Measurements from ENCODE around the gene SLC10A7. TPM values are rescaled to one million over a fixed set of nuclear protein-coding genes. Genes with fewer than 3 reads are reported as not detected.
A peak's percentile ranks its signal among the peaks of the same experiment; 100 is the strongest.

SLC10A7 gene
- total and polyA plus RNA-seq, 9 of the 15 experiments (the other 6 are each of a cell fraction or from before 2014, with no cell fraction given), result 6.4 to 22.8 (median 16.1) TPM

GRCh38 chr4:146522098-146522868, 543 bp upstream of the SLC10A7 start (continued):
- peak; percentile 48; the same call in 1 of the 2 replicates for TF ChIP-seq ZBTB1 (CRISPR knock-in tag; IDR thresholded peaks at IDR 0.05; ENCODE audit: borderline replicate concordance, low read depth)
- 0 out of 4 replicates have a peak, but pooled peaks of 1 of the 2 experiments have one; percentile 30 for TF ChIP-seq NONO (IDR thresholded peaks at IDR 0.05; ENCODE audit: low read depth in 2 of 2, low read length in 1 of 2)
- TF ChIP-seq ARID4B (CRISPR knock-in tag; IDR thresholded peaks at IDR 0.05), result peak; percentile 68; the same call in 1 of the 2 replicates
- TF ChIP-seq CREB1 (IDR thresholded peaks at IDR 0.05), result peak; percentile 92
- peak; percentile 90 for TF ChIP-seq CREB1 (CRISPR knock-in tag; IDR thresholded peaks at IDR 0.05)
- TF ChIP-seq NR1H2 (CRISPR knock-in tag; IDR thresholded peaks at IDR 0.05), result peak; percentile 81; the same call in 1 of the 2 replicates
- no peak for TF ChIP-seq HMGN3 (IDR thresholded peaks at IDR 0.05; ENCODE audit: borderline replicate concordance, extremely low read depth, insufficient read length, low read depth, low read length)
- peak; percentile 58; the same call in 1 of the 2 replicates for TF ChIP-seq EP400 (IDR thresholded peaks at IDR 0.05)
- TF ChIP-seq CCNT2 (IDR thresholded peaks at IDR 0.05; ENCODE audit: borderline replicate concordance, extremely low read depth, insufficient read length, low read depth, low read length), result peak; percentile 48
- TF ChIP-seq TRIM25 (IDR thresholded peaks at IDR 0.05; ENCODE audit: borderline replicate concordance), result no peak
- 0 out of 2 replicates have a peak, but pooled peaks have one; percentile 31 for TF ChIP-seq MBD2 (IDR thresholded peaks at IDR 0.05; ENCODE audit: borderline replicate concordance, low read depth)
- no peak for TF ChIP-seq TAF7 (tag; IDR thresholded peaks at IDR 0.05)
- no peak for TF ChIP-seq TEAD4 (IDR thresholded peaks at IDR 0.05; ENCODE audit: low read length)
- TF ChIP-seq TEAD4 (CRISPR knock-in tag; IDR thresholded peaks at IDR 0.05; ENCODE audit: borderline replicate concordance), result no peak
- TF ChIP-seq COPS2 (conservative IDR thresholded peaks at IDR 0.05), result no peak
- TF ChIP-seq ATF1 (CRISPR knock-in tag; IDR thresholded peaks at IDR 0.05), result peak; percentile 51; the same call in 1 of the 2 replicates
- peak; percentile 97 for TF ChIP-seq ATF1 (tag; IDR thresholded peaks at IDR 0.05)

All from K562 (cell line).